IgD-negative memory B cell (primary cell): ENCODE data around the gene FAM222B. TPM values are rescaled to one million over a fixed set of nuclear protein-coding genes. Genes with fewer than 3 reads are reported as not detected.
A peak's percentile ranks its signal among the peaks of the same experiment; 100 is the strongest.

ENCODE experiments used
- H3K27ac Mint-ChIP-seq, 3 donors: one replicate each; pipeline ENCODE4 v1.8.0; 2020 to 2022; ENCODE audit warnings: mild to moderate bottlenecking in 3 of 3, mixed read lengths in 3 of 3, moderate library complexity in 1 of 3
- H3K27me3 Mint-ChIP-seq: one replicate; pipeline ENCODE4 v1.8.0; 2021; ENCODE audit warnings: mixed read lengths
- H3K36me3 Mint-ChIP-seq: one replicate; pipeline ENCODE4 v1.8.0; 2020; ENCODE audit warnings: mild to moderate bottlenecking, mixed read lengths
- H3K4me1 Mint-ChIP-seq, 3 donors: one replicate each; pipeline ENCODE4 v1.8.0; 2020 to 2022; ENCODE audit warnings: mixed read lengths in 3 of 3, mild to moderate bottlenecking in 1 of 3
- H3K4me3 Mint-ChIP-seq, 4 donors: one replicate each; pipeline ENCODE4 v1.8.0; 2020 to 2022; ENCODE audit warnings: mild to moderate bottlenecking in 4 of 4, mixed read lengths in 4 of 4, moderate library complexity in 3 of 4
- H3K9me3 Mint-ChIP-seq, 3 donors: one replicate each; pipeline ENCODE4 v1.8.0; 2020 to 2021; ENCODE audit warnings: mixed read lengths in 3 of 3, mild to moderate bottlenecking in 1 of 3
- polyA plus RNA-seq: library from polyadenylated mRNA; unstranded; fragments of 300-500 nt; fragmentation: Illumina TruSeq; gene quantifications from one replicate; pipeline ENCODE4 v1.2.3, GENCODE V29; 2021

Gene FAM222B
- polyA plus RNA-seq, 1 donor from 2014 or later = 17.1 TPM

DNA sequence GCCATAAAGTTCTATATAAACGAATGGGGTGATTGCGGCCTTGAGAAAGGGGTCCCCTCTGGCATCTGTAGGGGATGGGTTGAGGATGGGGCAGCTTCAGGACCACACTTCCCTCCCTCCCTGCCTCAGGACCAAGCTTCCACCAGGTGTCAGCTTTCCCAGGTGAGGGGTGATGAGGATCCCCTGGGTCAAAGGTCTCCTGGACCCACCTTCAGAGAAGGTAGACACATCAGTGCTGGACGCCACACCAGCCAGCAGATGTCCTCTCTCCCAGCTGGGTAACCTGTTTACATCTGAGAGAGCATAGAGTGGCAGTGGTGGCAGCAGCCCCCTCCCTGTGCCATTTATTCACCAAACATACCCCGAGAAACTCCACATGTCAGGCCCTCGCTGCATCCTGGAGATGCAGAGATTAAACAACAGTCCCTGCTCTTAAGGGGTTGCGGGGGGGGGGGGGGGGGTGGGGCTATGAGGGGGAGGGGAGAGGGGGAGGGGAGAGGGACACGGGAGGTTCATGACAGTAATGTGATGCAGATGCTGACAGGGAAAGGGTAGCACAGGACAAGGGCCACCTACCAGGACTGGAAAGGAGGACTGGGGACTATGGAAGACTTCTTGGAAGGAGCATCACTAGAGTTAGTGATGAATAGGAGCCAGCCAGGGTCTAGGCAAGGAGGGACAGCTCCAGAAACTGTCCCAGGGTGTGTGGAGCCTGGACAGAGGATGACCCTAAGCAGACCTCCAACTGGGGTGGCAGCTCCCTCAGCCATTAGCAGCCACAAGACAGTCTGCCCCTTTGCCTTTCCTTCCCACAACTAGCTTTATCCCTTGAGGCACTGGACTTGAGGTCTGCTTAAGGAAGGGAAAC, 135.9 kb downstream of the FAM222B start:
- peaks cover 6 to 9% (median 8%) of the 10 kb centered on the region in 3 donors for H3K4me1 Mint-ChIP-seq
- H3K27ac Mint-ChIP-seq = no peak overlapping the region
- peaks cover 2% of the 10 kb centered on the region for H3K36me3 Mint-ChIP-seq
- no peaks in the 10 kb centered on the region for H3K9me3 Mint-ChIP-seq
- H3K27me3 Mint-ChIP-seq = no peaks in the 10 kb centered on the region
- H3K4me3 Mint-ChIP-seq = peak overlapping the region in 1 of 4 donors; percentile 73

Other genes with a start within 250 kb of the FAM222B start
- 2.2 TPM for gene SPAG5, start 243.8 kb downstream of the FAM222B start, polyA plus RNA-seq
- 0.11 TPM for gene RSKR, start 228.6 kb downstream of the FAM222B start, polyA plus RNA-seq
- 41.4 TPM for gene BLTP2, start 197.6 kb downstream of the FAM222B start, polyA plus RNA-seq
- gene SDF2, start 180.9 kb downstream of the FAM222B start, polyA plus RNA-seq = 59.5 TPM
- 14.2 TPM for gene SUPT6H, start 180.6 kb downstream of the FAM222B start, polyA plus RNA-seq
- 2.7 TPM for gene PROCA1, start 130.9 kb downstream of the FAM222B start, polyA plus RNA-seq
- 6.7 TPM for gene RAB34, start 124.9 kb downstream of the FAM222B start, polyA plus RNA-seq
- 6,180 TPM for gene RPL23A, start 122.8 kb downstream of the FAM222B start, polyA plus RNA-seq
- 0.49 TPM for gene TLCD1, start 116.6 kb downstream of the FAM222B start, polyA plus RNA-seq
- gene NEK8, start 114.0 kb downstream of the FAM222B start, polyA plus RNA-seq = 18.6 TPM
- 13.8 TPM for gene TRAF4, start 98.8 kb downstream of the FAM222B start, polyA plus RNA-seq
- 45.8 TPM for gene ERAL1, start 12.2 kb upstream of the FAM222B start, polyA plus RNA-seq
- gene FLOT2, start 54.9 kb upstream of the FAM222B start, polyA plus RNA-seq = 400 TPM
- 17.1 TPM for gene DHRS13, start 60.3 kb upstream of the FAM222B start, polyA plus RNA-seq
- gene PHF12, start 108.7 kb upstream of the FAM222B start, polyA plus RNA-seq = 11.6 TPM
- gene SEZ6, start 163.2 kb upstream of the FAM222B start, polyA plus RNA-seq = 1.3 TPM
- gene PIPOX, start 200.4 kb upstream of the FAM222B start, polyA plus RNA-seq = 0.15 TPM